ENCODE measurements around the gene NKX2-3. TPM values are rescaled to one million over a fixed set of nuclear protein-coding genes. Genes with fewer than 3 reads are reported as not detected.

Gene NKX2-3
- total and polyA plus RNA-seq, 2 experiments from 2014 or later: 0.17 TPM; not detected in 1

DNA sequence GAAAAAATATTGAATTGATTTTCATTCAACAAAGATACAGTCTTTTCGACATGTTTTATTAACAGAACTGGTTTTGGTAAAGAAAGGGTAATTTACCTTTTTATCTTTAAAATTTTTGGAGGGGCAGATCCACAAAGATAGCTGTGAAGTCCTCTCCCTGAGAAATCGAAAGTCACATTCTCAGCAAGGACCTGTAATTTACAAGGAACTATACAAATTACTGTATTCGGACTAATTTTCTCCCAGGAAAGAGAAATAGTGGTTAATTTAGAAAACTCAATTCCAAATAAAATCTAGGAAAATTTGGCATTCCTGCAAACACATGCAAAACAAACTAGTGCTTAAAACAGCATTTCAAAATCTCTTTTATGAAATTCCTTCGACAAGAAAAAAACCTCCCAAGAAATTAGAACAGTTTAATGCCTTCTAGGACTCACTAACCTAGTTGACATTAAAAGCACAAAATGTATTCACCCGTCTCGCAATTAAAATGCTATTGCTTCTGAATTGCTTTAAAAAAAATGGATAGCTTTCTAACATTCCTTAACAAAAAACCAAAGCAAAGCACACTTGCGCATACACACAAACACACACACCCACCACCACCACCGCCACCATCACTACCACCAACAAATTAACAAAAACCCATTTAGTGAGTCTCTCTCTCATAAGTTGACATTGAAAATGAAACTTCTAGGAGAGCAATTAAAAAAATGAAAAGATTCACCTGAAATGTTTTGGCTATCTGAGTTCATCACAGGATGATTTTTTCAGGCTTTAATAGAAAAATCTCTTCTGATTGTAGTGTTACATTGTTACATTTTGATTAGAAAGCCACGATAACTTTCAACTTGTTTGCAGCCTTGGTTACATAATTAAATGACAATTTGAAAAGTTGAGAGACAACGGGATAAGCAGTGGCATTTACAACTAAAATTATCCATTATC is 4.0 kb upstream of the NKX2-3 start:
- H3K27ac ChIP-seq: no peak overlapping the region
- peaks cover under 1% of the 10 kb centered on the region for H3K4me1 ChIP-seq (ENCODE audit: insufficient read depth)
- no peaks in the 10 kb centered on the region for H3K9me2 ChIP-seq (replicated peaks; ENCODE audit: insufficient read depth)
- no peaks in the 10 kb centered on the region for H3K36me3 ChIP-seq (replicated peaks; ENCODE audit: insufficient read depth, low read depth)
- no peak overlapping the region for H3K4me3 ChIP-seq
- H3K4me2 ChIP-seq: no peak overlapping the region
- no peaks in the 10 kb centered on the region for H3K79me2 ChIP-seq
- WGBS (ENCODE audit: low lambda C conversion rate, missing lambda C conversion rate): 15% methylated on average over 10 of the region's 10 CpGs
- no peaks in the 10 kb centered on the region for H3K9me3 ChIP-seq (ENCODE audit: low read depth)
- no peaks in the 10 kb centered on the region for H4K20me1 ChIP-seq (ENCODE audit: insufficient read depth, poor library complexity, severe bottlenecking)
- TF ChIP-seq, protein P1, sequence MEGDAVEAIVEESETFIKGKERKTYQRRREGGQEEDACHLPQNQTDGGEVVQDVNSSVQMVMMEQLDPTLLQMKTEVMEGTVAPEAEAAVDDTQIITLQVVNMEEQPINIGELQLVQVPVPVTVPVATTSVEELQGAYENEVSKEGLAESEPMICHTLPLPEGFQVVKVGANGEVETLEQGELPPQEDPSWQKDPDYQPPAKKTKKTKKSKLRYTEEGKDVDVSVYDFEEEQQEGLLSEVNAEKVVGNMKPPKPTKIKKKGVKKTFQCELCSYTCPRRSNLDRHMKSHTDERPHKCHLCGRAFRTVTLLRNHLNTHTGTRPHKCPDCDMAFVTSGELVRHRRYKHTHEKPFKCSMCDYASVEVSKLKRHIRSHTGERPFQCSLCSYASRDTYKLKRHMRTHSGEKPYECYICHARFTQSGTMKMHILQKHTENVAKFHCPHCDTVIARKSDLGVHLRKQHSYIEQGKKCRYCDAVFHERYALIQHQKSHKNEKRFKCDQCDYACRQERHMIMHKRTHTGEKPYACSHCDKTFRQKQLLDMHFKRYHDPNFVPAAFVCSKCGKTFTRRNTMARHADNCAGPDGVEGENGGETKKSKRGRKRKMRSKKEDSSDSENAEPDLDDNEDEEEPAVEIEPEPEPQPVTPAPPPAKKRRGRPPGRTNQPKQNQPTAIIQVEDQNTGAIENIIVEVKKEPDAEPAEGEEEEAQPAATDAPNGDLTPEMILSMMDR (IDR thresholded peaks at IDR 0.05; ENCODE audit: poor library complexity): no peak
- TF ChIP-seq EZH2phosphoT487 (IDR thresholded peaks at IDR 0.05; ENCODE audit: low read depth, severe bottlenecking, unreplicated experiment): no peak
- no peak for TF ChIP-seq EZH2 (IDR thresholded peaks at IDR 0.05; ENCODE audit: borderline replicate concordance)
- no peak overlapping the region for H2AFZ ChIP-seq
- peaks cover 100% of the 10 kb centered on the region for H3K27me3 ChIP-seq
- DNase-seq (ENCODE audit: low spot score): no peak

DNA sequence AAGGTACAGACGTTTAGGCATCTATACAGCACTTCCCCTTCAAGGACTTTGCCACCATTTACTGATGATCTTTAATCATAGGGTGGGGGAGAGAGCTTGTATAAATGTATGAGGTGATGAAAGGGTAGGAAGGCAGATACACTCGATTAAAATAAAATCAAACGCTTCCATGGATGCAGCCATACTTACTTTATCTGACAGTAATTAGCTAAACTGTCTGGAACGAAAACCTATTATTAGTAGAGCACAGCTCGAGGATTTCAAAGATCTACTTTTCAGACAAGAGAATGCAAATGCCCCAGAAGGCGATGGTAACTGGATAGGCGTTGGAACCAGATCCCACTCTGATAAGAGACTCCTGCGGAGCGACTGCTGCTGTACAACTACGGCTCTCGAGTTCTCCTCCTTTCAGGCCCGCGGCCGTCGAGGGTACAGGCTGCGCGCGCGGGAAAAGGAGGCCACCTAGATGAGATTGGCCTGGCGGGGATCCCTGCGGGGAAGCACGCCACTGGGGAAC is 3.1 kb upstream of the NKX2-3 start:
- Histone ChIP-seq H2AFZ (no peak overlapping the region), H3K27me3 (peaks cover 100% of the 10 kb centered on the region), H3K79me2 (no peaks in the 10 kb centered on the region), H3K4me2 (no peak overlapping the region), H3K9me2 (replicated peaks; ENCODE audit: insufficient read depth) (no peaks in the 10 kb centered on the region), H3K9me3 (ENCODE audit: low read depth) (no peaks in the 10 kb centered on the region), H3K27ac (no peak overlapping the region), H4K20me1 (ENCODE audit: insufficient read depth, poor library complexity, severe bottlenecking) (no peaks in the 10 kb centered on the region), H3K4me3 (no peak overlapping the region), H3K4me1 (ENCODE audit: insufficient read depth) (peaks cover 1% of the 10 kb centered on the region), H3K36me3 (replicated peaks; ENCODE audit: insufficient read depth, low read depth) (no peaks in the 10 kb centered on the region)
- TF ChIP-seq, protein P1 (IDR thresholded peaks at IDR 0.05; ENCODE audit: poor library complexity): no peak
- peak; percentile 58 for TF ChIP-seq EZH2phosphoT487 (IDR thresholded peaks at IDR 0.05; ENCODE audit: low read depth, severe bottlenecking, unreplicated experiment)
- TF ChIP-seq EZH2 (IDR thresholded peaks at IDR 0.05; ENCODE audit: borderline replicate concordance): peak; percentile 61
- 8% methylated on average over 22 of the region's 22 CpGs for WGBS (ENCODE audit: low lambda C conversion rate, missing lambda C conversion rate)
- DNase-seq (ENCODE audit: low spot score): no peak

DNA sequence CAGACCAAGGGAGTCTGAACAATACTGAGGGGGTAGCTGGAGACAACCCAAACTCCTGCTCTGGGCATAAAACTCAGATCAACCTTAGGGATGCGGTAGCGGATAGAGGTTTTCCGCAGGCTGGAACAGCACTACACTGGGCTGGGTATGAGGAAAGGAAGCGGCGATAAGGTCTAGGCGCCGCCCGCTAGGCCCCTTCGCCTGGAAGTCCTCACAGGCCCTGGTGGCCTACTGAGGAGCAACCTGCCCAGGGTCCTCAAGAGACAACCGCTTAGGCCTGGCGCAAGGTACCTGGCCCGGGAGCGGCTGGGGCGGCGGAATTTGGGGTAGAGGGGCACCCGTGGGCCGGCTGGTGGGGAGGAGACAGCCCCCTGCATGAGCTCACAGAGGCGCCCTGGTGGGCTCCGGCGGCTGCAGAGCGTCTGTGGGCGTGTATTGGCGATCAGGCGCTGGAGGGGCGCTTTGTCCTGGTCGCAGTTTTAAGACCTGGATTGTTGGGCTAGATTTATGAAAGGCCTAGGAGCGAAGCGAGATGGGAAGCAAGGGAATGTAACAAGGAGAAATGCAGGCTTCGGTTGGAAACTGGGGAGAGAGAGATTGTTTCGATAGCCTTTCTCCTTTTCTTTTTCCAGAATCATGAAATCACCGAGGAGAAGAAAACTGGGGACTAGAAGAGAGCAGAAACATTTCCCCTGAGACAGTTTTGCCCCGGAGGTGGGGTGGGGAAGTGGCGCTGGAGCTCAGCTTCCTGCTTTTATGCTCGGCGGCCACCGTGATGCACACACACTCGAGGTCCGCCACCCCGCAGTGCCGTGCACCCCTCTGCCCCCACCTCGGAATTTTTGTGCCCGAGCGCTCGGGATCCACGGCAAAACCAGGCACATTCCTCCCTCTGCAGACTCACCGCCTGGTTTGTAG is 2.4 kb upstream of the NKX2-3 start:
- Histone ChIP-seq H2AFZ (no peak overlapping the region), H3K9me2 (replicated peaks; ENCODE audit: insufficient read depth) (no peaks in the 10 kb centered on the region), H3K36me3 (replicated peaks; ENCODE audit: insufficient read depth, low read depth) (no peaks in the 10 kb centered on the region), H3K4me3 (no peak overlapping the region), H3K4me1 (ENCODE audit: insufficient read depth) (peaks cover 6% of the 10 kb centered on the region), H3K27ac (no peak overlapping the region), H3K4me2 (peak overlapping the region; percentile 49), H3K27me3 (peaks cover 98% of the 10 kb centered on the region), H4K20me1 (ENCODE audit: insufficient read depth, poor library complexity, severe bottlenecking) (no peaks in the 10 kb centered on the region), H3K79me2 (no peaks in the 10 kb centered on the region), H3K9me3 (ENCODE audit: low read depth) (no peaks in the 10 kb centered on the region)
- 10% methylated on average over 42 of the region's 46 CpGs for WGBS (ENCODE audit: low lambda C conversion rate, missing lambda C conversion rate)
- TF ChIP-seq EZH2 (IDR thresholded peaks at IDR 0.05; ENCODE audit: borderline replicate concordance) (no peak), EZH2phosphoT487 (IDR thresholded peaks at IDR 0.05; ENCODE audit: low read depth, severe bottlenecking, unreplicated experiment) (peak; percentile 59)
- no peak for DNase-seq (ENCODE audit: low spot score)
